Thyroid gland (tissue), 4 donors: Measurements from ENCODE around the gene C4orf50. TPM values are rescaled to one million over a fixed set of nuclear protein-coding genes. Genes with fewer than 3 reads are reported as not detected.

ENCODE experiments used
- DNase-seq, 2 donors: peaks; one replicate each; pipeline ENCODE4 v3.0.0-alpha.2; 2019
- H3K27ac ChIP-seq, 3 donors: fragments of 200-600 bp; sonication (generic); 1 replicate in 2 of 3; 2 replicates in 1 of 3; pipeline ENCODE4 v1.5.1; 2016 to 2019; ENCODE audit warnings: mild to moderate bottlenecking in 1 of 3, moderate library complexity in 1 of 3
- H3K27me3 ChIP-seq: fragments of 200-600 bp; sonication (generic); one replicate; pipeline ENCODE4 v1.5.1; 2019
- H3K36me3 ChIP-seq, 2 donors: fragments of 200-600 bp; sonication (generic); one replicate each; pipeline ENCODE4 v1.5.1; 2016 to 2019
- H3K4me1 ChIP-seq, 2 donors: fragments of 200-600 bp; sonication (generic); one replicate each; pipeline ENCODE4 v1.5.1; 2017 to 2019
- H3K4me3 ChIP-seq, 3 donors: fragments of 200-600 bp; sonication (generic); replicated peaks in 1 of 3; 1 replicate in 2 of 3; 2 replicates in 1 of 3; pipeline ENCODE4 v1.5.1; 2016; ENCODE audit warnings: mild to moderate bottlenecking in 1 of 3
- H3K9me3 ChIP-seq: fragments of 200-600 bp; sonication (generic); one replicate; pipeline ENCODE4 v1.5.1; 2017
- POLR2A ChIP-seq, 2 donors: fragments of 450-650 bp; IDR thresholded peaks; one replicate each; pipeline ENCODE4 v1.6.1; 2017; ENCODE audit warnings: antibody characterized with exemption in 2 of 2, mild to moderate bottlenecking in 2 of 2, moderate library complexity in 1 of 2
- WGBS, 2 donors: methylation state at CpG; one replicate each; pipeline ENCODE4 v1.1.5; 2017; 5-methylcytosine and 5-hydroxymethylcytosine counted together
- intact Hi-C: fragments of 100-400 bp; cut with DNase I; formaldehyde crosslinking; loops from one replicate; pipeline ENCODE4 v1.15.1; 2023
- total RNA-seq, 4 donors: library from RNA; depleted of rRNA; stranded (reverse); fragments of >200 nt; gene quantifications; one replicate each; pipeline ENCODE4 v1.2.3, GENCODE V29; 2016
- TF ChIP-seq, protein P1 (sequence below), 6 experiments: fragments of 200-600 bp in 3 of 6; fragments of 450-650 bp in 3 of 6; sonication (generic) in 3 of 6; IDR thresholded peaks; one replicate each; pipeline ENCODE4 v1.5.1; 2016 to 2019; ENCODE audit warnings: antibody characterized with exemption in 6 of 6, mild to moderate bottlenecking in 2 of 6, inconsistent platforms in 1 of 6, moderate library complexity in 1 of 6

The C4orf50 gene
- total RNA-seq, 4 donors from 2014 or later, result 0.11 to 0.15 (median 0.13) TPM; not detected in 1

DNA sequence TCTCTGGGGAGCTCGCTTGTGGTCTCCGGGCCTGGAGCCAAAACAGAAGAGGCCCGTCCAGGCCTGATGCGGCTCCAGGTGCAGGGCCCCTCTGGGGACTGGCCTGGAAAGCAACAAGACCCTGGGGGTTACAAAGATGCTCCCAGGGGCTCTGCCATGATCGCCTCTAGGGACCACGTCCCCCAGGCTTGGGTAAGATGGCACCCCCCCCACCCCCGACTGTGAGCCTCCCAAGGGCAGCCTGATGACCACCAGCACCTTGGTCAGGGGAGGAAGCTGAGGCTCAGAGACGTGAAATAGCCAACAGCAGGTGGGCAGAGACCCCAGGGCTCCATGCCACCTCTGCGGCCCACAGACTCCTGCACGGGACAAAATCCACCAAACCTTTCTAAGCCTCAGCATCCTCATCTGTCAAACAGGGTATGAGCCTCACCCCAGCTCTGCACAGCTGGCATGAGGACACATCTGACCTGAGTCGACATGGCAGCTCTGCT lies 25.4 kb downstream of the C4orf50 start:
- no peaks in the 10 kb centered on the region for H3K9me3 ChIP-seq
- TF ChIP-seq POLR2A (IDR thresholded peaks at IDR 0.05), result no peak
- TF ChIP-seq, protein P1, sequence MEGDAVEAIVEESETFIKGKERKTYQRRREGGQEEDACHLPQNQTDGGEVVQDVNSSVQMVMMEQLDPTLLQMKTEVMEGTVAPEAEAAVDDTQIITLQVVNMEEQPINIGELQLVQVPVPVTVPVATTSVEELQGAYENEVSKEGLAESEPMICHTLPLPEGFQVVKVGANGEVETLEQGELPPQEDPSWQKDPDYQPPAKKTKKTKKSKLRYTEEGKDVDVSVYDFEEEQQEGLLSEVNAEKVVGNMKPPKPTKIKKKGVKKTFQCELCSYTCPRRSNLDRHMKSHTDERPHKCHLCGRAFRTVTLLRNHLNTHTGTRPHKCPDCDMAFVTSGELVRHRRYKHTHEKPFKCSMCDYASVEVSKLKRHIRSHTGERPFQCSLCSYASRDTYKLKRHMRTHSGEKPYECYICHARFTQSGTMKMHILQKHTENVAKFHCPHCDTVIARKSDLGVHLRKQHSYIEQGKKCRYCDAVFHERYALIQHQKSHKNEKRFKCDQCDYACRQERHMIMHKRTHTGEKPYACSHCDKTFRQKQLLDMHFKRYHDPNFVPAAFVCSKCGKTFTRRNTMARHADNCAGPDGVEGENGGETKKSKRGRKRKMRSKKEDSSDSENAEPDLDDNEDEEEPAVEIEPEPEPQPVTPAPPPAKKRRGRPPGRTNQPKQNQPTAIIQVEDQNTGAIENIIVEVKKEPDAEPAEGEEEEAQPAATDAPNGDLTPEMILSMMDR (IDR thresholded peaks at IDR 0.05), result no peak
- H3K27me3 ChIP-seq, result no peaks in the 10 kb centered on the region
- intact Hi-C loops, result loop anchor here (10.0 kb wide), 1 partner anchor 252 kb away; no protein-coding TSS in a partner anchor
- no peak for DNase-seq
- WGBS, 2 donors, result 77 to 78% methylated on average over 5 to 6 of the region's 11 CpGs
- no peak overlapping the region for H3K27ac ChIP-seq
- H3K4me1 ChIP-seq, result no peaks in the 10 kb centered on the region
- no peak overlapping the region for H3K4me3 ChIP-seq
- H3K36me3 ChIP-seq, result no peaks in the 10 kb centered on the region

DNA sequence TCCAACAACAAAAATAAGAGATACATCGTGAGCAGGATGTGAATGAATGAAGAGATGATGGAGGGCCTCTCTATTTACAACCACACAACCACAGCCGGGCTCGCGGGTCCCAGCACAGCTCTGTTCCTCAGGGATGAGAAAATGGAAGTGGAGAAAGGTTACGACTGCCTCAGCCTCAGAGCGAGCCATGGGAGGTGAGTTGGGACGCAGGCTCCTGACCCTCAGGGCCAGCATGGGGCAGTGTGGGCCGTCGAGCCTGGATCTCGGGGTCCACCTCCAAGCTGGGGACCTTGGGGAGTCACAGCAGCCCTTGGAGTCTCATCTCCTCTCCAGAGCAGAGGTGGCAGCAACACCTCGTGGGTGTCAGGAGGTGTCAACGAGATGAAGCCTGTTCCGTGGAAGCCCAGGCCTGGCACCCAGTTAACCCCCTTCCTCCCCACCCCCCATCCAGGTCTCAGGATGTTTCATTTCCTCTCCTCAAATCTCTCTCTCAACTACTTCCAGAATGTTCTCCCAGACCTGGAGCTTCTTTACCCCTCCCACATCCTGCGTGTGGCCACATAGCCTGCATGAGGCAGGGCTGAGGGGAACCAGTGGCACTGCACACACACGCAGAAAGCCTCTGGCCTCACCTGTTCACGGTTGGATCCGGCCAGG lies 25.9 kb downstream of the C4orf50 start:
- intact Hi-C loops, result loop anchor here (10.0 kb wide), 1 partner anchor 253 kb away; no protein-coding TSS in a partner anchor
- H3K36me3 ChIP-seq, result no peaks in the 10 kb centered on the region
- DNase-seq, result no peak
- no peaks in the 10 kb centered on the region for H3K9me3 ChIP-seq
- no peak overlapping the region for H3K27ac ChIP-seq
- TF ChIP-seq POLR2A (IDR thresholded peaks at IDR 0.05), result no peak
- TF ChIP-seq, protein P1 (IDR thresholded peaks at IDR 0.05), result no peak
- no peaks in the 10 kb centered on the region for H3K27me3 ChIP-seq
- H3K4me3 ChIP-seq, result no peak overlapping the region
- WGBS, 2 donors, result 72 to 75% methylated on average over 17 of the region's 17 CpGs
- H3K4me1 ChIP-seq, result no peaks in the 10 kb centered on the region

DNA sequence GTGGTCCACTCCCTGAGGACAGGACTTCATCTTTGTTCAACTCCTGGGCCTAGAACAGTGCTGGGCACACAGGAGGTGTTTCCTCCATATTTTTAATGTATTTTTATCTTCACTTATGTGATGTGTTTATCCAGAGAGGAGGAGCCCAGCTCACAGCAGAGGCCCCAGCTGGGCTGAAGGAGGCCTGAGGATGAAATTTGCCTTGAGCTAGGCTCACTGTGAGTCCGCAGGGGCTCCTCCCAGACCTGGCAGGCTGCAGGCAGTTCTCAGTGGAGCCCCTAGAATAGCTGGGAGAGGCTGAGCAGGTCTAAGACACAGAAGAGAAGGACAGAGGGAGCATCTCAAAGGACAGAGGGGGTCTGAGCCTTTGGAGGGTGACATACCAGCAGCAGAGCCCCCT lies 26.8 kb downstream of the C4orf50 start:
- TF ChIP-seq, protein P1 (IDR thresholded peaks at IDR 0.05), result no peak
- TF ChIP-seq POLR2A (IDR thresholded peaks at IDR 0.05), result no peak
- no peaks in the 10 kb centered on the region for H3K4me1 ChIP-seq
- no peak overlapping the region for H3K27ac ChIP-seq
- no peak overlapping the region for H3K4me3 ChIP-seq
- H3K36me3 ChIP-seq, result no peaks in the 10 kb centered on the region
- WGBS, 2 donors, result 30 to 71% methylated on average over 1 of the region's 1 CpG
- H3K9me3 ChIP-seq, result no peaks in the 10 kb centered on the region
- no peaks in the 10 kb centered on the region for H3K27me3 ChIP-seq
- intact Hi-C loops, result loop anchor here (10.0 kb wide), 1 partner anchor 253 kb away; no protein-coding TSS in a partner anchor
- no peak for DNase-seq

DNA sequence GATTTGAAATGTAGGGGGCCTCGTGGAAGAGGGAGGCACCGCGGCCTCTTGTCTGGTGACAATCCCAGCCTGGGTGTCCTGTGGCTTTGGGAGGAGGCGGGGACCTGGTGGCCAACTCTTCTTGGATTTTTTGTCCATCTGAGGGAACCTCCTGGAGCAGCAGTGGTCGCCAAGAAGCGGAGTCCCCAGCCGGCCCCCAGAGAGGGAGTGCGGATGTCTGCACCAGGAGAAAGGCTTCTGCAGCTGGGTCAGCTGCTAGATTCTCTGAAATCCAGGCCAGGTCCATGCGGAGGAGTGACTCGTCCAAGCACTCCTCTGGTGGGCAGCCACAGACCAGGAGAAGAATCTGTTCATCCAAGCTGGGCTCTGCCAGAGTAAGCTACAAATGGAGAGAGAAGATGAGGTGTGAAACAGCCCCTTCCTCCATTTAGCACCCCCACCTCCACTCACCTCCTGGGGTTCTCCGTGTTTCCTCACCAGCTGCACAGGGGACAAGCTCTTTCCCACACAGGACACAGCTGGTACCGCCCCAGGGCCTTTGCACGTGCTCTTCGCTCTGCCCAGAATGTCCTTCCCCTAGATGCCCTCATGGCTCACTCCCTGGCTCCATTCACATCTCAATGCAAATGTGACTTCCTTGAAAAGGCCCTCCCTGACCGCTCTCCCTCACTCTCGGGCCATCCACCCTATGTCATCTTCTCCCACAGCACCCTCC lies 27.6 kb downstream of the C4orf50 start:
- Histone ChIP-seq H3K27me3 (no peaks in the 10 kb centered on the region), H3K9me3 (no peaks in the 10 kb centered on the region), H3K27ac (no peak overlapping the region), H3K4me3 (no peak overlapping the region), H3K4me1 (no peaks in the 10 kb centered on the region), H3K36me3 (no peaks in the 10 kb centered on the region)
- intact Hi-C loops, result loop anchor here (10.0 kb wide), 1 partner anchor 254 kb away; no protein-coding TSS in a partner anchor
- DNase-seq, result no peak
- 92 to 94% methylated on average over 14 to 16 of the region's 16 CpGs for WGBS, 2 donors
- TF ChIP-seq, protein P1 (IDR thresholded peaks at IDR 0.05), result no peak
- no peak for TF ChIP-seq POLR2A (IDR thresholded peaks at IDR 0.05)
